Activated naive CD4-positive, alpha-beta T cell treated with anti-CD3 and anti-CD28 coated beads, Interleukin-2, amount 10 ng/mL, durations not matched to agents 7 days and 5 days (primary cell): Measurements from ENCODE around the gene CHD3.
A peak's percentile ranks its signal among the peaks of the same experiment; 100 is the strongest.
"Not testable (repeated sequence)": the region's sequence is repeated elsewhere in the genome, so short reads cannot be mapped to it uniquely, and the experiment has no call there.

Experiments used
- CTCF ChIA-PET: fragments of 350-600 bp; sonication (Branson Sonifier 250); formaldehyde crosslinking; loops from one replicate; lab custom pipeline; 2021; ENCODE audit warnings: antibody characterized with exemption; lab: Charles Lee
- DNase-seq: peaks from one replicate; pipeline ENCODE4 v3.0.0-alpha.2; 2020
- H3K27ac Mint-ChIP-seq: one replicate; pipeline ENCODE4 v1.8.0; 2021; ENCODE audit warnings: mild to moderate bottlenecking, moderate library complexity, mixed read lengths
- H3K27me3 Mint-ChIP-seq: one replicate; pipeline ENCODE4 v1.8.0; 2021; ENCODE audit warnings: mild to moderate bottlenecking, mixed read lengths
- H3K36me3 Mint-ChIP-seq: one replicate; pipeline ENCODE4 v1.8.0; 2021; ENCODE audit warnings: mixed read lengths
- H3K4me1 Mint-ChIP-seq: one replicate; pipeline ENCODE4 v1.8.0; 2021; ENCODE audit warnings: mixed read lengths
- H3K4me3 Mint-ChIP-seq: one replicate; pipeline ENCODE4 v1.8.0; 2021; ENCODE audit warnings: mild to moderate bottlenecking, moderate library complexity, mixed read lengths
- H3K9me3 Mint-ChIP-seq: one replicate; pipeline ENCODE4 v1.8.0; 2021; ENCODE audit warnings: mixed read lengths

The CHD3 gene

DNA sequence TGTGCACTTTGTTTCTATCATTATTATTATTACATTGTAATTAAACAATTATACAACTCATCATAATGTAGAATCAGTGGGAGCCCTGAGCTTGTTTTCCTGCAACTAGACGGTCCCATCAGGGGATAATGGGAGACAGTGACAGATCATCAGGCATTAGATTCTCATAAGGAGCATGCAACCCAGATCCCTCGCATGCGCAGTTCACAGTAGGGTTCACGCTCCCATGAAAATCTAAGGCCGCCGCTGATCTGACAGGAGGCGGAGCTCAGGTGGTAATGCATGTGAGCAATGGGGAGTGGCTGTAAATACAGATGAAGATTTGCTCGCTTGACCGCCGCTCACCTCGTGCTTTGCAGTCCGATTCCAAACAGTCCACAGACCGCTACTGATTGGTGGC, 64.7 kb downstream of the CHD3 start:
- H3K9me3 Mint-ChIP-seq, H3K27me3 Mint-ChIP-seq, H3K4me3 Mint-ChIP-seq, DNase-seq, H3K27ac Mint-ChIP-seq: not testable (repeated sequence)
- CTCF ChIA-PET, result interaction anchor here (0.6 to 1.8 kb wide), 3 partner anchors 20 to 287 kb away, joined by 3 to 4 read pairs (median 3); no protein-coding TSS in a partner anchor
- H3K4me1 Mint-ChIP-seq, result peaks cover 42% of the 10 kb centered on the region
- H3K36me3 Mint-ChIP-seq, result peaks cover 22% of the 10 kb centered on the region

DNA sequence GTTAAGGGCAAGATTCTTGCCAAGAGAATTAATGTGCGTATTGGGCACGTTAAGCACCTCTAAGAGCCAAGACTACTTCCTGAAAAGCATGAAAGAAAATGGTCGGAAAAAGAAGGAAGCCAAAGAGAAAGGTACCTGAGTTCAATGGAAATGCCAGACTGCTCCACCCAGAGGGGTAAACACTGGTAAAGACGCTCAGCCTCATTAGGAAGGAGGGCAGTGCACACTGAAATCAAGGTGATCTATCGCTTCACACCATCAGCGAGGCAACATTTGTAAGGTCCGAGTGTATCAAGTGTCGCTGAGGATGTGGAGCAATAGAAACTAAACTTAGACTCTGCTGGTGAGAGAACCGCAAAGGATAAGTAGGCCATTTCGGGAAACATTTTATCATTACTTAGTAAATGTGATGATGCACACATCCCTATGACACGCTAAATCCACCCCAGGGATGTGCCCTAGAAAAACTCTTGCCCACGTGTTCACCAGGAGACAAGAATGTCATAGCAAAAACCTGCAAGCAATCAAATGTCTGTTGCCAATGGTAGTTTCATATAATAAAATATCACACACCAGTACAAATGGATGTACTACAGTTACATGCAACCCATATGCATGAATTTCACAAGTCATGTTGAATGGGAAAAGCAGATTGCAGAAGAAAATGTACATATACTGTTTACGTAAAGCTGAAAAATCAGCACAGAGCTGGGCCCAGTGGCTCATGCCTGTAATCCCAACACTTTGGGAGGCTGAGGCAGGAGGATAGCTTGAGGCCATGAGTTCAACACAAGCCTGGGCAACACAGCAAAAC, 67.0 kb downstream of the CHD3 start:
- Mint-ChIP-seq H3K36me3 (peaks cover 1% of the 10 kb centered on the region), H3K9me3 (no peaks in the 10 kb centered on the region), H3K4me1 (peaks cover 30% of the 10 kb centered on the region), H3K27me3 (peaks cover 18% of the 10 kb centered on the region), H3K4me3 (no peak overlapping the region), H3K27ac (peak overlapping the region; percentile 29)
- CTCF ChIA-PET, result interaction anchor here (1.4 kb wide), 1 partner anchor 28 kb away, joined by 3 read pairs; no protein-coding TSS in a partner anchor
- no peak for DNase-seq

DNA sequence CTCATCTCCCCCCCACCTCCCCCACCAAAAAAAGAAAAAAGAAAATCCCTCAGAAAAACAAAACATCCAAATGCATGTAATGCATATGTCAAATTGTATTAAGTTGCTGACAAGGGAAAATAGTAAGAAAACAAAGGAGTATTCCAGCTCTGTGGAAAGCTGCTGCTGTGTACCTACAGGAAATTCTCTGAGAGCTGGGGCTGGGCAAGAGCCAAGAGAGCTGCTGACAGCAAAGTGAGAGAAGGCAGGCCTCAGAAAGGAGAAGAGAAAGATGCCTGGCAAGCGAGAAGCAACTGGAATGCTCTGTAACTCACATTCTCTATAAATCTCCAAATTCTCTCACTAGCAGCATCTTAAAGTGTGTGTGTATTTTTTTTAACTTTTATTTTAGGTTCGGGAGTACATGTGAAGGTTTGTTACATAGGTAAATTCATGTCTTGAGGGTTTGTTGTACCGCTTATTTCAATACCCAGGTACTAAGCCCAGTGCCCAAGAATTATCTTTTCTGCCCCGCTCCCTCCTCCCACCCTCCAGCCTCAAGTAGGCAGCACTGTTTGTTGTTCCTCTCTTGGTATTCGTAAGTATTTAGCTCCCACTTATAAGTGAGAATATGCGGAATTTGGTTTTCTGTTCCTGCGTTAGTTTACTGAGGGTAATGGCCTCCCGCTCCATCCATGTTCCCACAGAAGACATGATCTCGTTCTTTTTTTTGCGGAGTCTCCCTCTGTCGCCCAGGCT, 67.8 kb downstream of the CHD3 start:
- CTCF ChIA-PET, result interaction anchor here (1.4 kb wide), 1 partner anchor 27 kb away, joined by 3 read pairs; no protein-coding TSS in a partner anchor
- peaks cover 26% of the 10 kb centered on the region for H3K27me3 Mint-ChIP-seq
- no peak overlapping the region for H3K27ac Mint-ChIP-seq
- no peak for DNase-seq
- H3K4me3 Mint-ChIP-seq, result no peak overlapping the region
- H3K36me3 Mint-ChIP-seq, result no peaks in the 10 kb centered on the region
- H3K9me3 Mint-ChIP-seq, result no peaks in the 10 kb centered on the region
- H3K4me1 Mint-ChIP-seq, result peaks cover 23% of the 10 kb centered on the region

DNA sequence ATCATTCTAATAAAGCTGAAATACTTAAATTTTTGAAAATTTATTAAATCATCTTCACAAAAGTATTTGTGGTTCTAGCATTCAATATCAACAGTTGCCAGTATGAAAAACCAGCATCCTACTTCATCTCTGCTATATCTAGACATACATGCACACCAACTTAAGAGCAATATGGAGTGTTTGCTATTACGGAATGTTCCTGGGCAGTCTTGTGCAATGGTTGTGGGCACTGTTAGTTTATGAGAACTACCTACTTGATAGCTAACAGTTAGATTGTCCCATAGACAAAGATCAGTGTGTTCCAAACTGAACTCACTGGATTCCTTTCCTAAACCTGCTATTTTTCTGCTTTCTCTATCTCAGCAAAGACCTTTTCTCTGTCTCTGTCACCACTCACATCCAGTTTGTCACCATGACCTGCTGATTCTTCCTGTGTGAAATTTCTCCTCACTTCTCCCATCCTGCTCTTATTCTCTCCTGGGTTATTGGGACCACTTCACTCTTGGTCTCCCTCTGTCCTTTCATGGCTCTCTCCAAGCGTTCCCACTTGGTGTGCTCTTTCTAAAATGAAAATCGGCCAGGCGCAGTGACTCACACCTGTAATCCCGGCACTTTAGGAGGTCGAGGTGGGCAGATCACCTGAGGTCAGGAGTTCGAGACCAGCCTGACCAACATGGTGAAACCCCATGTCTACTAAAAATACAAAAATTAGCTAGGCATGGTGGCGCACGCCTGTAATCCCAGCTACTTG, 71.1 kb downstream of the CHD3 start:
- Mint-ChIP-seq H3K27me3 (peaks cover 40% of the 10 kb centered on the region), H3K9me3 (no peaks in the 10 kb centered on the region), H3K4me1 (no peaks in the 10 kb centered on the region), H3K36me3 (no peaks in the 10 kb centered on the region), H3K27ac (no peak overlapping the region), H3K4me3 (no peak overlapping the region)
- DNase-seq, result no peak
- CTCF ChIA-PET, result no interaction called here

DNA sequence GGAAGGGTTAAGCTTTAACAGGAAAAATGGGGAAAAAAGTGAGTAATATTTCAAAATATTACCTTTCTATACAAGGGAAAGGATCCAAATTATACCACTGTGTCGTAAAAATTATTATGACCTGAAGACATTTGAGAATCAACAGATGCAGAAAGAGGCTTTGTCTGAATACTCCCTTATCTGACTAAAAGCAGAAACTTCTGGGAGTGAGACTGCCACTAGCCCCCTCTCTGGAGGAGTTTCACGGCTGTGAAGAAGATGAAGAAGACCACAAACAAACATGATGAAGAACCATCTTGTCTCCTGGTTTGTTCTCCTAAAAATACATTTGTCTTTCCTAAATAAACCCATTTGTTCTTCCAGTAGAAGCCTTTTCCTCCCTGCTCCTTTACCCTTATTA, 72.8 kb downstream of the CHD3 start:
- Mint-ChIP-seq H3K9me3 (no peaks in the 10 kb centered on the region), H3K36me3 (no peaks in the 10 kb centered on the region), H3K4me1 (no peaks in the 10 kb centered on the region), H3K27me3 (peaks cover 40% of the 10 kb centered on the region), H3K4me3 (no peak overlapping the region), H3K27ac (no peak overlapping the region)
- no peak for DNase-seq
- CTCF ChIA-PET, result interaction anchor here (0.6 to 1.4 kb wide), 3 partner anchors 11 to 17 kb away, joined by 3 to 7 read pairs (median 3); no protein-coding TSS in a partner anchor
